ENCODE data around the gene FKBP8.

FKBP8 gene

DNA sequence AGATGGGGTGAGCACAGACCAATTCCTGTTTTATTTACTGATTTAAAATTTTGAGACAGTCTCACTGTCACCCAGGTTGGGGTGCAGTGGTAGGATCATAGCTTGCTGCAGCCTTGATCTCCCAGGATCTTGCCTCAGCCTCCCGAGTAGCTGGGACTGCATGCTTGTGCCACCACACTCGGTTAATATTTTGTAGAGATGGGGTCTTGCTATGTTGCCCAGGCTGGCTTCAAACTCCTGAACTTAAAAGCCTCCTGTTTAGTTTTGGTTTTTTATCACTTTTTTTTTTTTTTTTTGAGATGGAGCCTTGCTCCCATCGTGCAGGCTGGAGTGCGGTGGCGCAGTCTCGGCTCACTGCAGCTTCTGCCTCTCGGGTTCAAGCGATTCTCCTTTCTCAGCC lies 33.0 kb upstream of the FKBP8 start:
- no peak for TF ChIP-seq ZNF274 (IDR thresholded peaks at IDR 0.05; ENCODE audit: low read depth, low read length)
- no peak overlapping the region for H3K4me3 ChIP-seq (ENCODE audit: low read length)

DNA sequence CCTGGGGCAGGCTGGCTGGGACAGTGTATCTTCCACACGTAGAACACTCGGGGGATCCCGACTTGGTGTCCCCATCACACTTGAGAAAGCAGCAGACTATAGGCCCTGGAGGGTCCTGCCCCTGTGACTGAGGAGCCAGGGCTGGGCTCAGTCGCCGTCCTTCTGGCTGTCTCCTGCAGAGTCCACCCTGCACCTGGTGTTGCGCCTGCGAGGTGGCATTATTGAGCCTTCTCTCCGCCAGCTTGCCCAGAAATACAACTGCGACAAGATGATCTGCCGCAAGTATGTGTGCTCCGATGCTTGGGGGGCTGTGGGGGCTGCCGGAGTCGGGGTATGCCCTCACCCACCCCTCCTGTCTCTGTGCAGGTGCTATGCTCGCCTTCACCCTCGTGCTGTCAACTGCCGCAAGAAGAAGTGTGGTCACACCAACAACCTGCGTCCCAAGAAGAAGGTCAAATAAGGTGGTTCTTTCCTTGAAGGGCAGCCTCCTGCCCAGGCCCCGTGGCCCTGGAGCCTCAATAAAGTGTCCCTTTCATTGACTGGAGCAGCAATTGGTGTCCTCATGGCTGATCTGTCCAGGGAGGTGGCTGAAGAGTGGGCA lies 31.4 kb upstream of the FKBP8 start:
- TF ChIP-seq ZNF274 (IDR thresholded peaks at IDR 0.05; ENCODE audit: low read depth, low read length): no peak
- H3K4me3 ChIP-seq (ENCODE audit: low read length): no peak overlapping the region

DNA sequence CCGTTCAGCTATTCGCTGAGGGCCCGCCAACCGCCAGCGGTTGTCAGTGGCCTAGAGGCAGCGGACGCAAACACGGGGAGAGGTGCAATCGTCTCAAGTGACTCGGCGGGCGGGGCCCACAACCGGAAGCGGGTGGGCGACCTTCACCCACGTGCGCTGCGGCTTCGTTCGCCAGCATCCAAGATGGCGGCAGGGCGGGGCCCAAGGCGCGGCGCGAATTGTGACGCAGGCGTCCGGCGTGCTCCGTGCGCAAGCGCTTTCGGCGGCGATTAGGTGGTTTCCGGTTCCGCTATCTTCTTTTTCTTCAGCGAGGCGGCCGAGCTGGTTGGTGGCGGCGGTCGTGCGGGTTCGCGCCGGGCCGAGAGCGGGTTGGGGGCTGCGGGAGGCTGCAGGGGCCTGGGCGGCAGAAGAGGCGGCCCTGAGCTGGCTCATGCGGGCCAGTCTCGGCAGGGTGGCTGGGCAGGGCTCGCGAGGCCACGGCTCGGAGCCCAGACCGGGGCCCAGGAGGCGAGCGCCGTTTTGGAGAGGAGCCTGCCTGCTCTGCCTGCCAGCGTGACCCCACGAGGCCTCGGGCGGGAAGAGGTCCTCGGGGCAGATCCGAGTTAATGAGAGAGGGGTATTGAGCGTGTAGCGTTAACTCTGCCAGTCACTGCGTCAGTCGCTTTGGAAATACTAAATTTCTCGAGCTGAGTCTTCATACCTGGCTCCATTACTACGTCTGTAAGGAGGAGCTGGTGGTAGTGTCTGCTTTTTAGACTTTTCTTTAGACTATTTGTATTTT lies 28.4 kb upstream of the FKBP8 start, which contains the start of gene UBA52:
TSS of gene UBA52 (plus strand) at position 294 of the 781 bp plus-strand sequence. CDS start 1,444 bp downstream, outside the sequence.
- H3K4me3 ChIP-seq (ENCODE audit: low read length): peak within 1 kb of the TSS; percentile 92
- no peak for TF ChIP-seq ZNF274 (IDR thresholded peaks at IDR 0.05; ENCODE audit: low read depth, low read length)

DNA sequence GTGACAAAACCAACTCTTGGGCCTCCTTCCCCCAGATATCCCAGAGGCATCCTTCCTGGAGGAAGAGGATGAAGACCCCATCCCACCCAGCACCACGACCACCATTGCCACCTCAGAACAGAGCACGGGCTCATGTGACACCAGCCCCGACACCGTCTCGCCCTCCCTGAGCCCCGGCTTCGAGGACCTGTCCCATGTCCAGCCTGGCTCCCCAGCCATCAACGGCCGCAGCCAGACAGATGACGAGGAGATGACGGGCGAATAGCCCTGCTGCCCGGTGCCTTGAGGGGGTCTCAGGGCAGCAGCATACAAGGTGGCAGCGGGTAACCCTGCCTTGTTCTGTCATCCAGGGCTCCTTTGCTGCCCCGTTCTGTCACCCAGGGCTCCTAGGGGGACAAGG lies 25.0 kb upstream of the FKBP8 start:
- no peak overlapping the region for H3K4me3 ChIP-seq (ENCODE audit: low read length)
- TF ChIP-seq ZNF274 (IDR thresholded peaks at IDR 0.05; ENCODE audit: low read depth, low read length): no peak

DNA sequence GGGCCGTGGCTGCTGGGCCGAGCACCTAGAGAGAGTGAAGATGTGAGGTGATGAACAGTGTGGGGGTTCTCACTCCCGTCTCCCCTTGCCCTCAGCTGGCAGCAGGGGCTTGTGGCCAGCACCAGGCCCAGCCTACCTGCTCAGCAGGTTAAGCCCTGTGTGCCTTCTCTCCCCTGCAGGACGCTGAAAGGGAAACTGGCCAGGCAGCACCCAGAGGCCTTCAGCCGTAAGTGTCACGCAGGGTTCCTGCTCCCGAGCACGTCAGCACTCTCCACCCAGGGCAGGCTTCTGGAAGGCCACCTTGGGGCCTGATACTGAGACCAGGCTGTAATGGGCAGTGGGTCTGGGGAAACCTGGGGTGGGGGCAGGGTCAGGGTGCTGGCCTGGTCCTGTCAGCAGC lies 23.6 kb upstream of the FKBP8 start:
- H3K4me3 ChIP-seq (ENCODE audit: low read length): no peak overlapping the region
- no peak for TF ChIP-seq ZNF274 (IDR thresholded peaks at IDR 0.05; ENCODE audit: low read depth, low read length)

DNA sequence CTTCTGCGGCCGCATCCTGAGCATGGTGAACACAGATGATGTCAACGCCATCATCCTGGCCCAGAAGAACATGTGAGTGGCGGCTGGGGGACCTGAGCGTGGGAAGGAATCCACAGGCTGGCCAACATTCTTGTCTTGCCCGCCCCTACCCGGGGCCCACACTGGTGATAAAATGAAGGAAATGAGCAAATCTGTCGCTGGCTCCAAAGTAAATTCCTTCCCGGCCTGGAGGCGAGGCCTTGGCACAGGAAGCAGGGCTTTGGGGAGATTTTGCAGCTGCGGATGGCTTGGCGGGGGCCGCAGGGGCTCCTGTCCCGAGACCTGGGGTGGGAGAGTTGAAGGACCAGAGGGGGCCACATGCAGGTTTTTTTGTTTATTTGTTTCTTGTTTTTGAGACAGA lies 18.7 kb upstream of the FKBP8 start:
- H3K4me3 ChIP-seq (ENCODE audit: low read length): no peak overlapping the region
- TF ChIP-seq ZNF274 (IDR thresholded peaks at IDR 0.05; ENCODE audit: low read depth, low read length): no peak

DNA sequence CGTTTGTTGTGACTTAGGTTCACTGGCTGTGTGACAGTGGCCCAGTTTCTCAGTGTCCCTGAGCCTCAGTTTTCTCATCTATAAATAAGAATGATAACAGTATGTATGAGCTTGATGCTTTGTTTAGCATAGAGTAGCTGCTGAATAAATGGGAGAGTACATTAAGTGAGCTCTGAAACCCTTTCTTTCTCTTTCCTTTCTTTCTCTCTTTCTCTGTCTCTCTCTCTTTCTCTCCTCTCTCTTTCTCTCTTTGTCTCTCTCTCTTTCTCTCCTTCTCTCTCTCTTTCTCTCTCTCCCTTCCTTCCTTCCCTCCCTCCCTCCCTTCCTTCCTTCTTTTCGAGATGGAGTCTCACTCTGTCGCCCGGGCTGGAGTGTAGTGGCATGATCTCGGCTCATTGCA lies 16.3 kb upstream of the FKBP8 start:
- no peak overlapping the region for H3K4me3 ChIP-seq (ENCODE audit: low read length)
- no peak for TF ChIP-seq ZNF274 (IDR thresholded peaks at IDR 0.05; ENCODE audit: low read depth, low read length)

DNA sequence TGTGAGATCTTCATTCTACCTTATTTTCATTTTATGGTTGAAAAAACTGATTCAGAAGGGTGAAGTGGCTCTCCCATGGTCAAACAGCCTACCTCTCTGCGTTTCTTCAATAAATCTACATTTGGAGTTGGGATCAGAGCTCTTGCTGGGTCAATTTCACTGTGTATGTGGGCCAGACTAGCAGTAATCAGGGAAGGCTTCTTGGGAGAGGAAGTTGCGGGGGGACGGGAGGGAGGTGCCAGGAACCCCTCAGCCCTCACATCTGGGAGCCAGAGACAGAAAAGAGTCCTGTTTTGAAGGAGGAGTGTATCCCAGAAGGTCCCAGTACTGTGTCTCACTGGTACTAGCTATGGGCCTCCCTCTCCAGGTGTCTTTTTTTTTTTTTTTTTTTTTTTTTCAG lies 15.2 kb upstream of the FKBP8 start:
- peak overlapping the region; percentile 92 for H3K4me3 ChIP-seq (ENCODE audit: low read length)
- no peak for TF ChIP-seq ZNF274 (IDR thresholded peaks at IDR 0.05; ENCODE audit: low read depth, low read length)

DNA sequence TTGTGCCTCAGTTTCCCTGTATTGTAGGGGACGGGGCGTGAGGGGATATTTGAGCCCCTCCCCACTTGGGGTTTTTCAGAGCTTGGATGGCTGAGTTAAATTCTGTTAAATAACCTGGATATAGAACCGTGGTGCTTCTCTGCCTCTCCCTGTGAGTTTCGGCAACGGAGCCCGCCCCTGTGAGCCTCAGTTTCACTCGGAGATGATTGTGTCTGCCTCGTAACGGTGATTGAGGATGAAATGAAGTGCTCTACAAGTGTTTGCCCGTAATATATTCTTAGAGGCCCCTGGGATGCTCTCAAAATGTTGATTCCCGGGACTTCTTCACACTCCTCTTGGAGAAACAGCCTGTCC lies 14.8 kb upstream of the FKBP8 start:
- H3K4me3 ChIP-seq (ENCODE audit: low read length): peak overlapping the region; percentile 92
- no peak for TF ChIP-seq ZNF274 (IDR thresholded peaks at IDR 0.05; ENCODE audit: low read depth, low read length)

DNA sequence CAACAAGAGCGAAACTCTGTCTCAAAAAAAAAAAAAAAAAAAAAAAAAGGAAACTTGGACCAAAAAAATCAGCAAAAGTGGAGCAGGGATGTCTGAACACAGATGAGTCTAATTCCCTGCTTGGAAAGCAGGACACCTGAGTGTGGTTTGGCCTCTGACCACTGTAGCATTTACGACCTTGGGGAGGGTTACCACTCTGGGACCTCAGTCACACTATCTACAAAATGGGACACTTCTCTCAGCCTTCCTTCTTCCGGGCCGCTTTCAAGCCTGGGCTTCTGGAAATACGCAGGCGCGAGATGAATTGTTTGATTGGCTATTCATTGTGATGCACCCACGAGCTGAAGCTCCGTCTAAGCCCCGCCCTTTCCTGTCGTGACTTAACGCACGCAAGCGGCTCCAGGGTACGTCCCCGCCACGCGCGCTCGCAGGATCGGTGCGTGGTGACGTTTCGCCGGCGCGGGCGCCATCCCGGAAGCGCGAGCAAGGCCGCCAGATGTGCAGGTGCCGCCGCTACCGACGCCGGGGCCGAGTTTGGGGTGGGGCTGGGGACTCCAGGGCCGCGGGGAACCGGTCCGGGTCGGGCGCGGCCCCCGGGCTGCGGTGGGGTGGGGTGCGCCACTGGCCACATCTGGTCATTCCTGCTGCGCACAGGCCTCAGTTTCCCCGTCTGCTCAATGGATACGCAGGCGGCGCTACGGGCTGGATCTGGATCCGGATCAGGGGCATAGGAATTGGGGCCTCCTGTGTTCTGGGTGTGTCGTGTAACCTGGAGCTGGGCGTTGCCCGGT lies 14.2 kb upstream of the FKBP8 start, which contains the start of gene KXD1:
TSS of gene KXD1 (plus strand) at position 460 of the 791 bp plus-strand sequence. CDS start 4,187 bp downstream, outside the sequence.
- no peak for TF ChIP-seq ZNF274 (IDR thresholded peaks at IDR 0.05; ENCODE audit: low read depth, low read length)

DNA sequence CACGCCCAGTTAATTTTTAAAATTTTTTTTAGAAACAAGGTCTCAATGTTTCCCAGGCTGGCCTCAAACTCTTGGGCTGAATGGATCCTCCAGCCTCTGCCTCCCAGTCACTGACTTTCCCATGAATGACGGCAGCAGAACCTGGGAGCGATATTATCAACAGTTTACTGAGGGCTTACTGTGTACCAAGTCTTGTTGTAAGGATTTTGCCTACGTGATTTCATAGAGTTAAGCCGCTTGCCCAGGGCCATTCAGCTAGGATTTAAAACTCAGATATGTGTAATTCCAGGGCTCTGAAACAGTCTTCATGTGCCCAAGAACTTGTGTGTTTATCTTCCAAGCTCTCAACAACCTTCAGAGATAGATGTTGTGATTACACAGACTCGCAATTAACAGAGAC lies 8.3 kb upstream of the FKBP8 start:
- TF ChIP-seq ZNF274 (IDR thresholded peaks at IDR 0.05; ENCODE audit: low read depth, low read length): no peak

More for the DNA sequence above, 14.2 kb upstream of the FKBP8 start, which contains the start of gene KXD1:
- H3K4me3 ChIP-seq (ENCODE audit: low read length): peak within 1 kb of the TSS; percentile 92

DNA sequence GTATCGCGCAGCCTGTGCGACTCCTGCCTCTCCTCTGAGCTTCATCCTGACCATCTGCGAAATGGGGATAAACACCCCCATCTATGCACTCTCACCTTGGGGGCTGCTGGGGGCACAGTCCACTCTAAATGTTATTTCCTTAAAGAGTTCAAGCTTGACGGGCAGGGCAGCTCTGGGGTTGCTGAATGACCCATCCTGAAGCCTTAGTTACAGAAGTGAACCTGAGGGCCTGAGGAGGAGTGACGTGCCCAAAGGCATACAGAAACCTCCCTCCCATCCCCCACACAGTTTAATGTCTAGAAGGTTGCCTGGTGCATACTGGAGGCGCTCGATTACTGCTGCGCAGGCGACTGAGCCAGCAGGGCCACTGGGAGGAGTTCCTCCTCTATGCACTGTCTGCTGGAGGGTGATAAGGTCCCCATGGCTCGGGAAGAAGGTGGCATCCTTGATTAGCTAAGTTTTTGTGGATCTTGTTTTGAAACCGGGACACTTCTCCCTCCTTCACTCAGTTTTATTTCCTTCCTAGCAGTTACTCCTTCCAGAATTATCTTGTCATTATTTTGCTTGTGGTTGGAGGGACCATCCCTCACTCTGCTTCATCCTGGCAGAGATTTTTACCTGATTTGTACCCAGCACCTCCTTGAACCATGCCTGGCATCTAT lies 572 bp upstream of the FKBP8 start:
- peak overlapping the region; percentile 66; the same call in 1 of the 2 replicates for H3K4me3 ChIP-seq (ENCODE audit: low read length)
- TF ChIP-seq ZNF274 (IDR thresholded peaks at IDR 0.05; ENCODE audit: low read depth, low read length): no peak

More for the DNA sequence above, 8.3 kb upstream of the FKBP8 start:
- H3K4me3 ChIP-seq (ENCODE audit: low read length): no peak overlapping the region

DNA sequence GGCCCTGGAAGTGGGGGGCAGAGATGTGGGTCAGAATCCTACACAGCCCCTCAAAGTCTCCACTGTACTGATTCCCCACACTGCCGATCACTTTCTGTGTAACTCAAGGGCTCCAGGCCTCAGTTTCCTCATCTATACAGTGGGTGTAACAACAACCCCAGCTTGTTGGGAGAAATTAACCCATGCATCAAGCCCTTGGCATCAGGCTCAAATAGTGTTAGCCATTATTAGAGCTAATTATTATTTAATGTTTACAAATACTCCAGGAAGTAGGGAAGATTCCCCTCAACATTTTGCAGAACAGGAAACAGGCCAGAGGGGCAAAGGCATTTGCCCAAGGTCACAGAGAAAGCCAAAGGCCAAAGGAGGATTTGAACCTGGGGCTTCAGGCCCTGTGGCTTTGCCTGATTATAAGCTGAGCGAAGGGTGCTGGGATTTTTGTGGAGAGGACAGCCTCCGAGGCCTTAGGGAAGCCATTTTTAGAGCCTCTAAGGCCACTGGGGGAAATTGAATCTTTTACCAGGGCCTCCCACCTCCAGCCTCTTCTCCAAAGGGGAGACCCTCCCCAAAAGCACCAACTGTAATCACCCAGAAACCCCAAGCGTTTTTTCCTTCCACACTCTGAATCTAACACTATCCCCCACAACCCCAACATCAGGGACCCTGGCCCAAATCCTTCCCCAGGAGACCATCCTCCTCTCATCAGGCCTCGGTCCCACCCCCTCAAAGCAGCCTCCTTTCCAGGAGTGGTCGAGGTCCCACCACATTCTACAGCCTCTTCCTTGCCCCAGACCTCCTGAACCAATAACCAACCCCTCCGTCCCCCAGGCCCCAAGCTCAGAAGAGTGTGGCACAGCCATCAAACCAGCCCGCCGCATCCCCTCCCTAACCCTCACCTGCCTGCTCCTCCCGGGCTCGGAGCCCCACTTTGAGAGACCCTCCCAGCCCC lies 1.1 kb downstream of the FKBP8 start:
- peak overlapping the region; percentile 76 for H3K4me3 ChIP-seq (ENCODE audit: low read length)
- TF ChIP-seq ZNF274 (IDR thresholded peaks at IDR 0.05; ENCODE audit: low read depth, low read length): no peak
